Non-pigmented ciliary epithelial cell (primary cell): Measurements from ENCODE around the gene TSPAN7.

Experiments
- DNase-seq: peaks from one replicate; pipeline ENCODE4 v3.0.0-alpha.2; 2010; ENCODE audit warnings: low read depth

Gene TSPAN7

DNA sequence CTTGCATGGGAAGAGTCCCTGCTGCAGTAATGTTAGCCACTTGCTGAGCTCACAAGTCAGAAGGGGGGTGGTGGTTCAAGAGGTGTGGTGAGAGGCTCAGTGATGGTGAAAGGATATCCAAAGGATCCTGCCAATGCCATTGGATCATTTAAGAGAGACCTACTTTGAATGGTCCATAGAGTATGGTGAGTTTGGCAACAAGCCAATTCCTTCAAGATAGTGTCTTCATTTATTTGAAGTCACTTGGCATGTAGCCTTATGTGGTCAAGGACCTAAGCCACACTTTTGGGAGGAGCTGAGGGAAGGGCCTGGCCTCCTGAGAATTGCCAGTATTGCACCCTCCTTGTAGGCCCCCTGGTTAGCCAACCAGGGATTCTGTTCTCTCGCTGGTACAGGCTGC, 87.9 kb downstream of the TSPAN7 start:
- DNase-seq: no peak

DNA sequence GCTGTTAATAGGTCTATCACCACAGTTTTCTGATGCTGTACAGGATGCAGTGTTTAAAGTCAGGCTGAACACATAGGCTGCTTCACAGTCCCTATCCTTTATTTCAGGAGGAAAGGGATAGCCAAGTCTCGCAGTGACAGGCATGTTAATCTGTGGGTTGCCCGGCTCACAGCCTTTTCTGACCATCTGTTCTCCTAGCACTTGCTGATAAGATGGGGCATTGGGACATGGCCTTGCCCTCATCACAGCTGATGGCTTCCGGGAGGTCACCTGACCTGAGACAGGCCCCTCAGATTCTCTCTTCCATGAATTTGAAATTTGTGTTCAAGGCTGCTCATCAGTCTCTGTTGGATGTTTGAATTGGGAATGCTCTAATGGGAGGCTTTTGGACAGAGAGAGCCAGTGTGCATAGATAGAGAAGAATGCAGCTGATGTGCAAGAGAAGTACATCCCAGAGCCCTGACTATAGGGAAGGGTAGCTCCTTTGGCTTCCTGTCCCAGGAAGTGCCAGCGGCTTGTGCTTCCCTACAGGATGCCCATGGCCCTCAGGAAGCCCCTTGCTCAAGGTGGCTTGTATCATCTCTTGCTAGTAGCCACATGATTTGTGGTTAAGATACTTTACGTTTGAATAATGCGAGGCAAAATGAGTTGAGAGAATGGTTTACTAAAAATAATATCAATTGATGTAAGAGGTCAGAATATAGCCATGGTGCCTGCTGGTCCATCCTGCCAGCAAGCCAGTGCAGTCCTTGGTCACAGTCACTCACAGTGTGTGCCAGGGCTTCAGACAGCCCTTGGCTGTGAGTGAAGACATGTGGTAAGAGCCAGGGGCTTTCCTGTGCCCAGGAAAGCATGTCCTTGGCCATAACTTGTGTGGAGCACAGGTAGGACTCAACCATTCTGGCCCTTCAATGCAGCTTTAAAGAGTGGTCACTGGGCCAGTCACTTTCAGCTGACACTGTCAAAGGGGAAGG, 88.6 kb downstream of the TSPAN7 start:
- DNase-seq: no peak

- no peak for DNase-seq
Observed at GRCh38 chrX:38651625-38652601, 90.6 kb downstream of the TSPAN7 start.

DNA sequence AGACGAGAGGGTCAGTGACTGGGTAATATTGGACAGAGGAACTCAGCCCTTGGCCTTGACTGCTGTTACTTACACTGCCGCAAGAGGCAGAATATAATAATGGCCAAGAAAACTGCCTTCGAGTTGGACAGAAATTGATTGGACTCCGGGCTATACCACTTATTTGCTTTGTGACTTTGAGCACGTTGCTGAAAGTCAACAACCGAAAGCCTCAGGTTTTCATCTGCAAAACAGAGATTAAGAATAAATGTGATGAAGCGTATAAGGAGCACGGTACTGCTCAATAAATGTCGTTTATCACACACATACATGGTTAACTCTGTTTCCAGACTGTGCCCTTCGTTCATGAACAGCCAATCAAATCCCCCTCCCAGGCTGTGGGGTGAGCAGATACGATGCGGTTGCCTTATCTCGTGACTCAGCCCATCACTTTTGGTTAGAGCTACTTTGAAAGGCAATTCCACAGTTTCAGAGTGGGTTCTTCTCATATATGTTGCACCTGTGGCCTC, 91.6 kb downstream of the TSPAN7 start:
- no peak for DNase-seq

DNA sequence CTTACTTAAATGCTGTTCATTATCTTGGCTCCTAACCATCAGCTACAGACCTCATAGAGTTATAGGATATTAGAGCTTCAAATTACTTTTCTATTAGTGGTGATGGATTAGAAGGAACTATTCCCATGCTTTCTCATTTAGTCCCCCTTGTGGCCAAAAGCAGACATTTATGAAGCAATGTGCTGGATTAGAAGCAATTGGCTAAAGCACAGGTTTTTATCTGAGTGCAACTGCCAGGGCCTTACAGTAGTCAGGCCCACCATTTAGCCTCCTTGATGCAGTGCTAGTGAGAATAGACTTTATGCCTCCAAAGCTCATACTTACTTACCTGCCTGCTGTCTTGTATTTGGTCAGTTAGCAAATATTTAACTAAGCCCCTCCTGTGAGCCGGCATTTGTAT, 93.0 kb downstream of the TSPAN7 start:
- peak; percentile 1 for DNase-seq

DNA sequence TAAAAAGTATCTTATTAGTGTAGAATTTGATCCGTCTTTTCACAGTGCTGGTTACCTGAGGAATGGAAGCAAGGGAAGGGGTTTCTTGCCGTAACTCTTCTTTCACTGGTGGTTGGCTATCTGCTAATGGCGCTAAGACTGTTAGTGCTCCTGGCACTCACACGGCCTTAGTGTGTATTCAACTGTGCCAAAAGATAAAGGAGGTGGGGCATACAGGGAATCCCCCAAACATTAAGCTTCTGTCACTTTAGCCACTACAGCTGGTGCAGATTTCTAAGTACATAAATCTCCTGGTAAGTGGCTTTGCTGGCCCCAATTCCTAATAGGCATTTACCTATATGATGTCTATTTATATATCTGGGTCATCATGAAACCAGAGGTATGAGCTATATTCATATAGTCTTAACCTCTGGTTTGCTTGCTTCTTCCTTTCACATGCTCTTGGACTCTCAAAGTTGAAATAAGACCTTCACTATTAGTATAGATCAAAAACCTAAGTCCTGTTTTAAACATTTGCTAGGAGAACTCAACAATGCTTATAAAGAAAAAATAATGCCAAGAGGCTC, 95.1 kb downstream of the TSPAN7 start:
- no peak for DNase-seq

GRCh38 chrX:38657562-38657961, 96.2 kb downstream of the TSPAN7 start:
- DNase-seq: no peak

GRCh38 chrX:38660395-38661102, 99.2 kb downstream of the TSPAN7 start:
- DNase-seq: no peak

DNA sequence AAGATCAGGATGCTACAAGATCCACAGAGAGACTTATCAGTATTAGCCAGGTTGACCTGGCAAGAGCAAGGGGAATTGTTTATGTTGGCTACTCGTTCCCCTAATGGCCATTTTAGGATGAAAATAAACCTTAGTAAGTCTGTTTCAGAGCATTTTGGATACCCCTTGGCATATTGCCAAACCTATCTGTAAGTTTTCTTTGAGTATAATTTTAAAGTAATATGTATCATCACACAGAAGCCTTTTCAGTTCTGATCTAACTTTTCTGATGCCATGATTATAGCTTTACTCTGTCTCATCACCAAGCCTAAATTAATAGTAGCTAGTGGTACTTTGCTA, 99.7 kb downstream of the TSPAN7 start:
- no peak for DNase-seq

- DNase-seq: no peak
Observed at GRCh38 chrX:38661561-38661960, 100.2 kb downstream of the TSPAN7 start.

GRCh38 chrX:38662640-38663039, 101.3 kb downstream of the TSPAN7 start:
- DNase-seq: no peak

DNA sequence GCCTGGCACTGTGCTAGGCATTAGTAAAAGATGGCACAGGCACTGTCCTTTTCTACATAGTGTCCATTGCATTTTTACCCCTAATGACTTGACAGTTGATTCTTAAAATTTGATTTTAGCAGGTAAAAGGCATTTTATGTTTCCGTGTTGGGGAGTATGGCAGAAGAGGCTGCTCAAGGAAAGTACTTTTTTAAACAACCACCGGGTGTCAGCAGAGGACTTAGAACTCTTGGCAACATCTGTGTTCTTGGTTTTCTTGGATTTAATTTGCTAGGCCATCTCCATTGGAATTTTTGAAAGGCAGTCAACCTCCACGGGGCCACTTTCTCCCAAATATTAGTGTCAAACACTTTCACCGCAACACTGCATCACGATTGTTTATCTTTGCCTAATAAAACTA, 102.9 kb downstream of the TSPAN7 start:
- peak; percentile 3 for DNase-seq

GRCh38 chrX:38666909-38667308, 105.6 kb downstream of the TSPAN7 start:
- DNase-seq: no peak

GRCh38 chrX:38668771-38669170, 107.4 kb downstream of the TSPAN7 start:
- no peak for DNase-seq

GRCh38 chrX:38669428-38669827, 108.1 kb downstream of the TSPAN7 start:
- no peak for DNase-seq

DNA sequence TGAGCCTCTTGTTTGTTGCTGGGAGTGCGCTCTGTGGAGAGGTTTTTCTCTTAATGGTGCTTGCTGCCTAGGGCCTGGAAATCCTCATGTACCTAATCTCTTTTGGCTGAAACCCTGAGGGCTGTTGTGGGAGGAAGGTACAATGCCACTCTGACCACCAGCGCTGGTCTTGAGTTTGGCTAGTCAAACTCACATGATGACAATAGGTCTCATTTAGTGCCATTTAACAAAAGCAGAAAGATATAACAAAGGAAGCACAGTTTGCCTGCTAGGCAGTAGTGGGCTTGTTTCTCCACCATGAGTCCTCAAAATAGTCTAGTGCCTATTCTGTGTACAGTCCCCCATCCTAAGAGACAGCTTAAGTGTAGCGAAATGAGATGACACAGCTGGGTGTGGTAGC, 111.3 kb downstream of the TSPAN7 start:
- DNase-seq: no peak

DNA sequence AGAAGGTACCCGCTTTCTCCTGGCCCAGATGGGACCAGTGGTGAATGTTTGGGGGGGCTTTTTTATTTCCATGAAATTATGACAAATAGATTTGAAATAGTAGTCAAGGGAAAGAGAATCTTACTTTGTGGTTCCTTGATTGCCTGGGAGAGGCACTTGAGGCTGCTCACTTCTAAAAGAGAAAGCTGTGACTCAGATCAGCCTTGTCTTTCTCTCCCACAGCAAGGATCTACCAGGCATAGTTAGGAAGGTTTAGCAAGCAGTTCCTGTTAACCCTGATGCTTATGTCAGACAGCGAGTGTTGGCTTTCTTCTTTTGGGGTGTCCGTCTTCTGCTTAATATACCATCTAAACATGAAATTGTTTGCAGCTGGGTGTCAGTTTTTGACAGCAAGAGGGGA, 114.5 kb downstream of the TSPAN7 start:
- no peak for DNase-seq

- DNase-seq: no peak
Observed at GRCh38 chrX:38678183-38678582, 116.8 kb downstream of the TSPAN7 start.

DNA sequence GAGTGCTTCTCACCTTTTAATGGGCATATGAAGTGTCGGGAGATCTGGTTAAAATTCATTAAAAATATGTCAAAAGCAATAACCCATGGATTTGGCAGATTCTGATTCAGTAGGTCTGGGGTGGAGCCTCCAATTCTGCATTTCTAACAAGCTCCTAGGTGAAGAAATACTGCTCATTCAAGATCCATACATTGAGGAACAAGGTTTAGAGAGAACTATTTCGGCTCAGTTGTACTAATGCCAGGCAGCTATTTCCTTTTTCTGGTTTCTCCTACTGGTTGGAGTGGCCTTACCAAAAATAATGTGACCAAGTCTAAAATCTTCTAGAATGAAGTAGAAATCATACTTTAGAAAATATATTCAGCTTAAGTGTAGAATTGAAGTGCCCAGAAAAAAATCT, 117.5 kb downstream of the TSPAN7 start:
- no peak for DNase-seq

GRCh38 chrX:38679695-38680094, 118.4 kb downstream of the TSPAN7 start:
- DNase-seq: no peak

DNA sequence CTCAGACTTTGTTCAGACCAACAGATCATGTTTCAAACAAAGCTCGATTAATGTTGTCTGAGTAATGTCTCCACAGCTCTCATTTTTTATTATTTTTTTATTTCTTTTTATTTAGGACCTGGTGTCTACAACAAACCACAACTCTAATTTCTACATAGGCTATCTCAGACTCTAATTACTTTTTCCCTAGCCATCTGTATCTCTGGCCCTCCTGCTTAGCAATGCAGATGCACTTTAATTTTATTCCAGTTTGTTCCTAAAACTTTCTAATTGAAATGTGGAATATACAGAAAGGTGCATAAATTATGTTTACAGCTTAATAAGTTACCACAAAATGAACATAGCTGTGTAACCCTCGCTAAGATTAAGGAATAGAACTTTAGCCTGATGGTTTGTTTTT, 120.8 kb downstream of the TSPAN7 start:
- DNase-seq: no peak

- DNase-seq: no peak
Observed at GRCh38 chrX:38692961-38693360, 131.6 kb downstream of the TSPAN7 start.
